K562 treated with DMSO at 1 percent for 12 hours (cell line): Measurements from ENCODE around the gene RPRM. TPM values are rescaled to one million over a fixed set of nuclear protein-coding genes. Genes with fewer than 3 reads are reported as not detected.

Experiments
- total RNA-seq: library from RNA; unstranded; fragments of 300-600 nt; gene quantifications from 2 replicates; pipeline ENCODE4 v1.2.3, GENCODE V29; 2022; ENCODE audit not compliant: insufficient read depth

Gene RPRM
- total RNA-seq, result not detected in 2 replicates

GRCh38 chr2:153478289-153479261, at the start of gene RPRM:
Gene RPRM (minus strand): TSS chr2:153478762. CDS start chr2:153478565, 197 bp downstream.

